Activated naive CD4-positive, alpha-beta T cell treated with Interleukin-2 at 50 U/mL for 16 hours (primary cell): ENCODE measurements around the gene XPO1.
"Not testable (repeated sequence)": the region's sequence is repeated elsewhere in the genome, so short reads cannot be mapped to it uniquely, and the experiment has no call there.

Experiments
- DNase-seq: peaks from one replicate; pipeline ENCODE4 v3.0.0-alpha.2; 2020

Gene XPO1, protein sequence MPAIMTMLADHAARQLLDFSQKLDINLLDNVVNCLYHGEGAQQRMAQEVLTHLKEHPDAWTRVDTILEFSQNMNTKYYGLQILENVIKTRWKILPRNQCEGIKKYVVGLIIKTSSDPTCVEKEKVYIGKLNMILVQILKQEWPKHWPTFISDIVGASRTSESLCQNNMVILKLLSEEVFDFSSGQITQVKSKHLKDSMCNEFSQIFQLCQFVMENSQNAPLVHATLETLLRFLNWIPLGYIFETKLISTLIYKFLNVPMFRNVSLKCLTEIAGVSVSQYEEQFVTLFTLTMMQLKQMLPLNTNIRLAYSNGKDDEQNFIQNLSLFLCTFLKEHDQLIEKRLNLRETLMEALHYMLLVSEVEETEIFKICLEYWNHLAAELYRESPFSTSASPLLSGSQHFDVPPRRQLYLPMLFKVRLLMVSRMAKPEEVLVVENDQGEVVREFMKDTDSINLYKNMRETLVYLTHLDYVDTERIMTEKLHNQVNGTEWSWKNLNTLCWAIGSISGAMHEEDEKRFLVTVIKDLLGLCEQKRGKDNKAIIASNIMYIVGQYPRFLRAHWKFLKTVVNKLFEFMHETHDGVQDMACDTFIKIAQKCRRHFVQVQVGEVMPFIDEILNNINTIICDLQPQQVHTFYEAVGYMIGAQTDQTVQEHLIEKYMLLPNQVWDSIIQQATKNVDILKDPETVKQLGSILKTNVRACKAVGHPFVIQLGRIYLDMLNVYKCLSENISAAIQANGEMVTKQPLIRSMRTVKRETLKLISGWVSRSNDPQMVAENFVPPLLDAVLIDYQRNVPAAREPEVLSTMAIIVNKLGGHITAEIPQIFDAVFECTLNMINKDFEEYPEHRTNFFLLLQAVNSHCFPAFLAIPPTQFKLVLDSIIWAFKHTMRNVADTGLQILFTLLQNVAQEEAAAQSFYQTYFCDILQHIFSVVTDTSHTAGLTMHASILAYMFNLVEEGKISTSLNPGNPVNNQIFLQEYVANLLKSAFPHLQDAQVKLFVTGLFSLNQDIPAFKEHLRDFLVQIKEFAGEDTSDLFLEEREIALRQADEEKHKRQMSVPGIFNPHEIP (N-terminal part only)

DNA sequence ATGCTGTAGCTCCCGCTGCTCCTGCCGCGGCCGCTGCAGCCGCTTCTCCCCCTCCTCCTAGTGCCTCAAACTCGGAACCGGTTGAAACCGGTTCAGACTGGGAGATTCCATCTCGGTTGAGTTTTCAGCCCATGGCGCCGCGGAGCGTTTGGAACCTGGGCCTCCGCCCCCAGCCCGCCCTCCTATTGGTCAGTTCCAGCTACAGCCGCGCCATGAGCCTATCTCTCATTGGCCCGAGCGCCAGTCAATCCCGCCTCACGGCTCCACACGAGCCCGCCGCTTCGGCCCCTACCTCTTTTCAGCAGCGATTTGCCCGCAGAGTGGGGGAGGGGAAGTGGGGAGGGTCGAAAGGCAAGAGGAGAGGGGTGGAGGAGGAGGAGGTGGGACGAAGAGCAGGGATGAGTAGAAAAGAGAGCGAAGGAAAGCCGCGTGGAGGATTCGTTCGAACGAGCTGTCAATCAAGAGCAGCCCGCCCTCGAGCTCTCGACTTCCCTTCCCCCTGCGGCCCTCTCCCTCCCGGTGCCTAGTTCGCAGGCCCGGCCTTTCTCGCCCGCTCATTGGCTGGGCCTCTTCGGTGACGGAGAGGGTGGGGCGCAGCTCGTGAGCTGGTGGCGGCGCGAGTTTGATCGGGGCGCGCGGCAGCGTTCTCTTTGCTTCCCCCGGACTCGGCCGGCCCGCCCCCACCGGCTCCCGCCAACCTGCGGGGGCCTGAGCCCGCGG is at the start of gene XPO1:
TSS of gene XPO1 (minus strand) at position 157 of the 720 bp plus-strand sequence. CDS start 4,459 bp downstream, outside the sequence.
- DNase-seq: peak; percentile 99

DNA sequence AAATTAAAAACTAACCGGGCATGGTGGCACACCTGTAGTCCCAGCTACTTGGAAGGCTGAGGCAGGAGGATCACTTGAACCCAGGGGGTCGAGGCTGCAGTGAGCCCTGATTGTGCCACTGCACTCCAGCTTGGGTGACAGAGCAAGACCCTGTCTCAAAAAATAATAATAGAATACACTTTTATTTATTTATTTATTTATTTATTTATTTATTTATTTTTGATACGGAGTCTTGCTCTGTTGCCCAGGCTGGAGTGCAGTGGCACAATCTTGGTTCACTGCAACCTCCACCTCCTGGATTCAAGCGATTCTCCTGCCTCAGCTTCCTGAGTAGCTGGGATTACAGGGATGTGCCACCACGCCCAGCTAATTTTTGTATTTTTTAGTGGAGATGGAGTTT is 48.8 kb upstream of the XPO1 start:
- DNase-seq: not testable (repeated sequence)

DNA sequence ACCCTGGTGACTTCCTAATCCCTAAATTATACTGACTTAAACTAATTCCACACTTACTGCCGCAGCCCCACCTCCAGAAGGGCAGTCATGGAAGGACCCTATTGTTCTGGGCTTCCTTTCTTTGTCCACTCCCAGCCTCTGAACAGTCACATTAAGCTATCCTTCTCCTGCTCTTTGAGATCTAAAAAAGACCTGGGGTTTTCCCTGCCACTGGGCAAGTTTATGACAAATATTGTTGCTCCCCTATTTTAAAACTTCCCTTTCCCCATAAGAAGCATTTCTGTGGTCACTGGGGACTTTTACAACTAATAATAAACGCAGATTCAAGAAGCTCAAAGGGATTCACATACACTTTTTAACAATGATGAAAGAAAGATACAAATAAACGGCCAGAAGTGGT is 47.2 kb upstream of the XPO1 start:
- no peak for DNase-seq

DNA sequence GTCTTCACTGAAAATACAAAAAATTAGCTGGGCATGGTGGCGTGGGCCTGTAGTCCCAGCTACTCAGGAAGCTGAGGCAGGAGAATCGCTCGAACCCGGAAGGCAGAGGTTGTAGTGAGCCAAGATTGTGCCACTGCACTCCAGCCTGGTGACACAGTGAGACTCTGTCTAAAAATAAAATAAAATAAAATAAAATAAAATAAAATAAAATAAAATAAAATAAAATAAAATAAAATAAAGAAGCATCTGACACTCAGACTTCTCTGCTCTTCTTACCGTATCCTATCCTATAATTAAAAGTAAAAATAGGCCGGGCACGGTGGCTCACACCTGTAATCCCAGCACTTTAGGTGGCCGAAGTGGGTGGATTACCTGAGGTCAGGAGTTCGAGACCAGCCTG is 46.2 kb upstream of the XPO1 start:
- DNase-seq: not testable (repeated sequence)

DNA sequence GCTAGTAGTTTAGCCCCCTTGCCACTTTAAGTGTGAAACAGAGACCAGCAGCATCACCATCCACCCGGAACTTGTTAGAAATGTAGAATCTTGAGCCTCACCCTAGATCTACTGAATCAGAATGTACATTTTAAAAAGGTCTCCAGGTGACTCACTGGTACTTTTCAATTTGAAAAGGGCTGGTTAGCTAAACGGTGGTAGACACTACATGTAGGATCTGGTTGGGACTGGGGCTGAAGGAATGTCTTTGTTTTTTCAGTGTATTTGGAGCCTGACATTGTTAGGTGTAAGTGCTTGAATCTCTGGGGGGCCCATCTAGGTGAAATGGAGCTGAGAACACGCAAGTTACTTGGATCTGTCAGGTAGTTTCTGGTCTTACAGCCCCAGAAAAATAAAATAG is 44.0 kb upstream of the XPO1 start:
- no peak for DNase-seq

DNA sequence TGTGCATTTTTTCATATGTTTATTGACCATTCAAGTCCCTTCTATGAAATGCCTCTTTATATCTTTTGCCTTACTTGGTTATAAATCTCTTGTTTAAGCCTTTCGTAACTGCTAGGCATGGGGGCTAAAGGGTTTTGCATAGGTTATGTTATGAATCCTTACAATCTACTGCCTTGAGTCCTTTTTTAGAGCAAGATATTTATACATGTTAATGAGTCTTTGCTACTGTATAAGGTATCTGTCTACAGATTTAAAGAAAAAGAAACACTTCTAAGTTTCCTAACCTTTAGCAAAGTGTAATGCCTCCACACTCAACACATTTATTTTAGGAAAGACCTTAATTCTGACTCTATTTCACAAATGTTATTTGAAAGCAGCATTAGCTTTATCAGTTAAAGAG is 43.6 kb upstream of the XPO1 start:
- no peak for DNase-seq

DNA sequence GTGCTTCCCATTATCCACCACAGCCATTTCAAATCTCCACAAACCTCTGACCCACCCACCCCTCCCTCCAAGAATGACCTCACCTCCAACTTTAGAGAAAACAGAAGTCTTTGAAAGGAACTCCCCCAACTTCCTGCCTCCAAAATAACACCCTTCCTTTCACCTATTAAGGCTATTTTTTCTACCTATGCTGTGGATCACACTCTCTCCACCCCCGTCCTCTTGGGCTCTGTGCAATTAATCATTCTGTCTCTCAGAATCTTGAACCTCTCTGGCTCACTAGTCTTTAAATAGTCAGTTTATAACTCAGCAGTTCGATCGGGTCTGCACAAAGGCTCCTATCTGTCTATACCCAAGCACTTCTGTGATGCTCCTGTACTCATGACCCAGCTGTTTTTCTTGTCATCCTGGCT is 37.3 kb upstream of the XPO1 start:
- DNase-seq: no peak

DNA sequence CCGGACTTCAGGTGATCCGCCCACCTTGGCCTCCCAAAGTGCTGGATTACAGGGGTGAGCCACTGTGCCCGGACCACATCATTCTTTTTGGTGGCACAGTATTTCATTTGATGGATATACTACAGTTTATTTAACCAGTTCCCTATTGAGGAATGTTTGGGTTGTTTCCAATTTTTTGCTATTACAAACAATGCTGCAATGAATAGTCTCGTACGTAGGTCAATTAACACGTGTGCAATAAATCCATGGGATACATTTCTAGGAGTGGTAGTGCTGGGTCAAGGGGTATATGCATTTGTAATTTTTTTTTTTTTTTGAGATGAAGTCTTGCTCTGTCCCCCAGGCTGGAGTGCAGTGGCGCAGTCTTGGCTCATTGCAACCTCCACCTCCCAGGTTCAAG is 28.4 kb upstream of the XPO1 start:
- no peak for DNase-seq

DNA sequence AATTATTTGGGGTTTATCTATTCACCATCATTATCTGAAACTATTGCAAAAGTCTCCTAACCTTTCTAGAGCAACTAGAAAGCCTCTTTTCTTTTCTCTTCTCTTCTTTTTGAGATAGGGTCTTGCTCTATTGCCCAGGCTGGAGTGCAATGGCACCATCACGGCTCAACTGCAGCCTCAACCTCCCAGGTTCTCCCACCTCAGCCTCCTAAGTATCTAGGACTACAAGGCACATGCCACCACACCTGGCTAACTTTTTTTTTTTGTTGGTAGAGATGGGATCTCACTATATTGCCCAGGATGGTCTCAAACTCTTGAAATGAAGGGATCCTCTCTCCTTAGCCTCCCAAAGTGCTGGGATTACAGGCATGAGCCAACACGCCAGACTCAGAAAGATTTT is 24.5 kb upstream of the XPO1 start:
- DNase-seq: no peak

DNA sequence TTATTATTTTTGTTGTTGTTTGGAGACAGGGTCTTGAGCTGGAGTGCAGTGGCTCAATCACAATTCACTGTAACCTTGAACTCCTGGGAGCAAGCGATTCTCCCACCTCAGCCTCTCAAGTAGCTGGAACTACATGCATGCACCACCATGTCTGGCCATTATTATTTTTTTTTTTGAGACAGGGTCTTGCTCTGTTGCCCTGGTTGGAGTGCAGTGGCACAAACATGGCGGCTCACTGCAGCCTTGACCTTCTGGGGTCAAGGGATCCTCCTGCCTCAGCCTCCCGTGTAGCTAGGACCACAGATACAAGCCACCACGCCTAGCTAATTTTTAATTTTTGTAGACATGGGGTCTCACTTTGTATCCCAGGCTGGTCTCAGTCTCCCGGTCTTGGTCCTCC is 20.0 kb upstream of the XPO1 start:
- DNase-seq: no peak

DNA sequence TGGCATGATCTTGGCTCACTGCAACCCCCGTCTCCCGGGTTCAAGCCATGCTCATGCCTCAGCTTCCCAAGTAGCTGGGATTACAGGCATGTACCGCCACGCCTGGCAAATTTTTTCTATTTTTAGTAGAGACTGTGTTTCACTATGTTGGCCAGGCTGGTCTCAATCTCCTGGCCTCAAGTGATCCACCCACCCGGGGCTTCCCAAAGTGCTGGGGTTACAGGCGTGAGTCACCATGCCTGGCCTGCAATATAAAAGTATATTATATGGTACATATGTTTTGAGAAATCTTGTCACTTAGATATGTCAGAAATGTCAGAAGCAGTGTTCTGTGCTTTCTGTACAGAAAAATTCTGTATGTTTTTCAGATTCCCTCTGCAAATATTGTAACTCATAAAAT is 19.2 kb upstream of the XPO1 start:
- no peak for DNase-seq

DNA sequence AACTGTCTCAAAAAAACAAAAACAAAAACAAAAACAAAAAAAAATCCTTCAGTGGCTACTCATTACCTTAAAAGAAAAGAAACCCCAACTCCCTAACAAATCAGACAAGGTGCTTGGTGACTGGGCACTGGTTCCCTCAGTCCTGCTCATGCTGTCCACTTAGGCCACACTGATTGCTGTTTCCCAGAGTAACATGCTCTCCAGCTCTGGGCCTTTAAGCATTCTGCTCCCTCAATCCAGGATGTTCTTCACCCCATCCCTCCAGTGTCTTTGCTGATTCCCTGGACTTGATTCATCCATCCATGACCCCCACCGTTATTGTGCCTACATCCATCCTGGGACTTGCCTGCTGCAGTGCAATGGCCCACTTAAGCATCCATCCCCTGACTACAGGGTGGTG is 16.4 kb upstream of the XPO1 start:
- no peak for DNase-seq

DNA sequence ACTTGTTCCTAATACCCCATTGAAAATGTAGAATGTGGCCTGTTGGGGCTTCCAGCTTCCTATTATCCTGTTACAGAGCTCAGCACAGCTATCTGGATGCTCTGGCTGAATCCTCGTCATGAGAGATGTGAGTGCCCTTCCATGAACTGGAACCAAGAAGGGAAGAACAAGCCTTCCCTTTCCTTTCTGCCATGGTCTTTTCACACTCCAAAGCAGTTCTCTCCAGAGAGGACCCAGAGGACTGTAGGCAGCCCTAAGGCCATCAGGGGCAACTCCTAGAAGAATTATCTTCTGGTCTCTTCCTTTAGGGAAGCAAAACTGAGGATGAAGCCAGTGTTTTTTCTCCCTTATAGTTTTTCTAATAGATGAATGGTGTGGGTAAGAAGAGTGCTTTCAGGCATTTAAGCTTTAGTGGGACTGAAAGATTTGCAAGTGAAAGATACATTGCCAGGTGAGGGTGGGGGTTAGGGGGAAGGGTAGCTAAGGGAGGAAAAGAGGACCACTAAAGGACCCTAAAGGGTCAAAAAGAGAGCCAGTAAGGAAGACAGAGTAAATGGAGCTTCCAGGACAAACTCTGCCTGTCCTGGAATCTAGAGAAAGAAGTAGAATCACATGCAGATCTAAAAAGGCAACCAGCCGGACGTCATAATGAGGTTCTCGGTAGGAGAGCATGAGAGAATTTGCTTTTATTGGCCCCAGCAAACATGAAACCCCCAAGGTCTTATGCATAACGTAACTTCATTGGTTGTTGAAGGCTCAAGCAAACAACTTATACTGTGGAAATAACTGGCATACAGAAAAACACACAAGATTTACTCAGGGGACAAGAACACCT is 12.4 kb upstream of the XPO1 start:
- DNase-seq: no peak

DNA sequence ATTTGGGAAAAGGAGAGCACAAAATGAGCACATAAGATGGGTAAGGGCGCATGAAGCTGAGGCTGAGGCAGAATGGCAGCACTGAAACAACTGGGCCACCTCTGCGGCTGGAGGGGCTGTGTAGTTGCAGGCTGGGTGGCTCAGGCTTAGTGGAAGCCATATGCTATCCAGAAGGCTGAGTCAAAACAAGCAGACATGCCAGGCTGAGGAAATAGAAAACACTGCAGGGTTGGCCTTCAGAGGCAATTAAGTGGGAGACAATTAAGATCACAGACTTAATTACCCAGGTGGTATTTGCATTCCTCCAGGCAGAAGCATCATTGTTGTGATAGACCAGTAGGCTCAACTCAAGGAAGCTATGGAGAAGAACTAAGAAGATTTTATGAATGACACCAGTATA is 11.4 kb upstream of the XPO1 start:
- DNase-seq: no peak

DNA sequence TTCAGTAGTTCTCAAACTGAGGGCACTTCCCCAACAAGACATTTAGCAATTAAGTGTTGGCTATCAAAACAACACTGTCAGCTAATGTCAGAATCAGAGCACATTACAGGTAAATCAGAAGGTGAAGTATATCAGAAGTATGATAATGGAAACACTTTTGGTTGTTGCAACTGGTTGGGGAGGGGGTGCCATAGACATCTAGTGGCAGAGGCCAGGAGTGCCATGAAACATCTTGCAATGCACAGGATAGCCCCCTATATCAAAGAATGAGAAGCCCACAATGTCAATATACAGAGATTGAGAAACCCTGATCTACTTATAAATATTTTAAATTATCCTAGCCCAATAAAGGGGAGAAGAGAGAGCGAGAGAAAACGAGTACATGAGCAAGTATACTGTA is 4.9 kb upstream of the XPO1 start:
- DNase-seq: no peak

DNA sequence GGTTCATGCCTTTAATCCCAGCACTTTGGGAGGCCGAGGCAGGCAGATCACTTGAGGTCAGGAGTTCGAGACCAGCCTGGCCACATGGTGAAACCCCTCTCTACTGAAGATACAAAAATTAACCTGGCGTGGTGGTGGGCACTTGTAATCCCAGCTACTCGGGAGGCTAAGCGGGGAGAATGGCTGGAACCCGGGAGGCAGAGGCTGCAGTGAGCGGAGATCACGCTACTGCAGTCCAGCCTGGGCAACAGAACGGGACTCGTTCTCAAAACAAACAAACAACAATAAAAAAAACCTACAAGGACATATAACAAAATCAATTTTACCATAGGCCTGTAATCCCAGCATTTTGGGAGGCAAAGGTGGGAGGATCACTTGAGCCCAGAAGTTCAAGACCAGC is 2.0 kb upstream of the XPO1 start:
- DNase-seq: not testable (repeated sequence)

DNA sequence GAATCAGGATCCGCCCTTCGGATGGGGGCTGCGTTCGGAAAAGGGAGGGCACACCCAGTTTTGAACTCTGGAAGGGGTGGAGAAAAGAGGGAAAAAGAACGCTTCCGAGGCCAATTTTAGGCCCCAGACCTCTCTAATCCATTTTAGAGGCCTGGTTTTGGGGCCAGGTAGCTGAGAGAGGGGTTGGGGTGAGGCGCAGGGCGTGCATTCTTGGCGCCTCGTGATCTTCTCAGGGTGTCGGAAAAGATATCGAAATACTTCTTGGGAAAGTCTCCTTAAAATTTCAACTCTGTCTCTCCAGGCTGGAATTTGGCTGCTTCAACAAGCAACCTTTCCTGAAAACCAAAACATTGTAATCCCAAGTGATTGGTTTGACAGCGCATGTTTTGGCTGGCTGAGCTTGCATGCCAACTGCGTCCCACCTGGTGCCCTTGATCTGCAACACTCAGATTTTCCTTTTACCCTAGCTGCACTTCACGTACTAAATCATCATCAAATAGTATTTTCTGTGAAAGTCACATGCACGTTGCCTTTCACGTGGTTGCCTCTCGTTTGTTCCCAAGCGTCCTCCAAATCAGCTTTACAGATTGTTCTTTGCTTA is 864 bp upstream of the XPO1 start:
- DNase-seq: peak; percentile 54

DNA sequence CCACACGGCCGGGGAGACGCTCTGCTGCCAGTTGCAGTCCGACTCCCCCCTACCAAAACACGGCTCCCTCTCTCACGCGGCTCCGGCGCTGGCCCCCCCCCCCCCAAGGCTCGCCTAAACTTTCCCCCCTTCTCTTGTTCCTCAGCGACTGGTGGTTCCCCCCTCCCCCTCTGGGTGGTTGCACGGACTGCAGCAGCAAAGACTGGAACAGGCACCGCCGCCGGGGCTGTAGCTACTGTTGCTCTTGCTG is 281 bp downstream of the XPO1 start:
- no peak for DNase-seq

DNA sequence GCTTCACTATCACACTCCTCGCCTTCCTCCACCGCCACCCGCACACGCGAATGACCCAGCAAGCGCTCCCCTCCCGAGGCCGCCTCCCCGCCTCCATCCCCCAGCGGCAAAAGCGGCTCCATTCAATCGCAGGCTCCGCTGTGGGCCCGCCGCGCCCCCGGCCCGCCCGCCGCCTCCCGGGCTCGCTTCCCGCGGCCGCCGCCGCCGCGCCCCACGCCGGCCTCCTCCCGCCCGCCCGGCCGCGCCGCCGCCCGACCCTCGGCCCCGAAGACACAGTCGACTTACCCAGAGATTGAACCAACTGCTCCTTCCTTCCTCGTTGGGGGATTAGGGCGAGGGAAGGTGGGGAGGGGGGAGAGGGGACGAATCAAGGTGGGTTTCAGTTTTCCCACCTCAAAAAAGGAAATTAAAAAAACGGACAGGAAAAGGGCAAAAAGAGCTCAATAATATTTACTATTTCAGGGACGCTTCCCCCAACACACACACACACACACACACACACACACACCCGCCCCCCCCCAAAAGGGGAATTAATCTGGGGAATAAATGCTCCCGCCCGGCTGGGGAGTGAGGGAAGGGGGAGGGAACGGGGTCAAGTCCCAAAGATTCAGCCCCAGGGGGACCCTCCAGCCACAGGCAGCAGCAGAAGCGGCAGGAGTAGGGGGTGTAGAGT is 743 bp downstream of the XPO1 start:
- DNase-seq: peak; percentile 55

DNA sequence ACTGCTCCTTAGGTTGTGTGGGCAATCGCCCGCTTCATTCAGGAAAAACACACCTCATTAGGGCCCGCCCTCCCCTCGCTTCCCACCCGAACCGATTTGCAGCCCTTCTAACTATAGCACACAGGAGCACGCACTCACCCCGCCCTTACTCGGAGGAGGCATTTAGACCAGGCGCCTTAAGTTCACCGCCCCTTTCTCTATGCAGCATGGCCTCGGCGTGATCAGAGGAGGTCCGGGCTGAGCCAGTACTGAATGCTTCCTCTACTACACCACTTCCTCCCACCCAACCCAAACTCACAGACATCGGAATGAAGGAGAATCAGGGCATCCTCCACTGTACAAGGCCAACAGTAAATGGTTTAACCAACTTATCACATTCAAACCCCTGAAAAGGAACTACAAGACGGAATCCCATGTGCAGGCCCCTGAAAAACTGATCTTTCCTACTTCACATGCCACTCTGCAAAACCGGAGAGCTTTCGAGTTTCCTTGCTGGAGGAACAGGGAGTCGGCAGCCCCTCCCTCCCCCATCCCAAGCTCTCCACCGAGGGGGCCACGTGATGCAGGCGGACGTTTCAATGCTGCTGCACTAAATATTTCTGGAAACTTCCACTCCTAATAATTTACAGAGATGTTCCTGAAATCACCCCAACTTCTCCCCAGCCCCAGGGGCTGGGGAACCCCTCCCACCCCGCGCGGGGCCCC is 1.4 kb downstream of the XPO1 start:
- DNase-seq: peak; percentile 84

DNA sequence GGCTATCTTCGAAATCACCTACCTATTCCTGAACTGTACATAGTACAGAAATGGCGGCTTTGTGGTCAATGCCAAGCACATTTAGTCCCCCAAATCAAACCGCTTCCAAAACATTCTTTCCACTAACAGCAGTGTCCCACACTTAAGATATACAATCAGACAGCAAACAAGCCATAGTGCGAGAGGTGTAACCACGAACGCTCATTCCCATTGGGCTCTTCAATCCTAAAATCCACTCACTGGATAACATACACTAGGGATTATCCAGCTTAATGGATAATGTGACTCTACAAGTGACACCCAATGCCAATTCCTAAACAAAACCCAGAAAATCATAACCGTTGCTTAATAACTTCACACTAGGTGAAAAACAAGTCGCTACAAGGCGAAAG is 2.0 kb downstream of the XPO1 start:
- DNase-seq: peak; percentile 8
